Muscle of back (tissue), 11 donors: ENCODE measurements around the gene GLMN. TPM values are rescaled to one million over a fixed set of nuclear protein-coding genes. Genes with fewer than 3 reads are reported as not detected.

ENCODE experiments used
- DNase-seq, 3 donors: peaks; one replicate each; pipeline versions ENCODE4 v3.0.0 to v3.0.0-alpha.2; 2013
- polyA plus RNA-seq, 10 donors: library from polyadenylated mRNA; unstranded; fragments of 120-200 nt; gene quantifications; one replicate each; pipeline ENCODE4 v1.2.1, GENCODE V29; 2013; ENCODE audit not compliant: insufficient read length in 10 of 10

Gene GLMN
- polyA plus RNA-seq, 10 donors, result 10.0 to 22.6 (median 13.2) TPM

GRCh38 chr1:92201973-92202372 lies 96.8 kb downstream of the GLMN start:
- DNase-seq, result no peak

Other genes starting within 250 kb of the GLMN start
- gene SETSIP, start 223.6 kb downstream of the GLMN start, polyA plus RNA-seq, result under 1 TPM in 4 of 10 donors, not detected in 6; 0.18 to 0.58 (median 0.31) TPM
- 1 to 10 TPM; 1.4 to 3.9 (median 2.2) TPM for gene BTBD8, start 218.6 kb downstream of the GLMN start, polyA plus RNA-seq
- gene C1orf146, start 81.1 kb downstream of the GLMN start, polyA plus RNA-seq, result under 1 TPM in 1 of 10 donors, not detected in 9; 0.18 TPM
- gene RPAP2, start 72 bp upstream of the GLMN start, polyA plus RNA-seq, result 10 to 100 TPM; 14.5 to 24.7 (median 17.8) TPM
- gene GFI1, start 187.9 kb upstream of the GLMN start, polyA plus RNA-seq, result 1 to 10 TPM in 1 of 10 donors, under 1 TPM in 9; 0.13 to 1.0 (median 0.20) TPM